IMR-90 (cell line): Measurements from ENCODE around the gene CLEC16A. TPM values are rescaled to one million over a fixed set of nuclear protein-coding genes. Genes with fewer than 3 reads are reported as not detected.

ENCODE experiments used
- ATAC-seq: fragments of 200-7000 bp; cut with Tn5 transposase; 2 replicates; pipeline ENCODE4 v1.9.1; 2020; ENCODE audit warnings: low read depth, mild to moderate bottlenecking, moderate library complexity
- BruUV-seq: library from RNA; stranded (reverse); fragments of 400-500 nt; replicated peaks from 2 replicates; lab custom pipeline; 2021; lab: Mats Ljungman, UMichigan
- CTCF ChIA-PET: fragments of 300-600 bp; formaldehyde crosslinking; extraction: SDS; loops from one replicate; lab custom pipeline; 2021; ENCODE audit warnings: antibody characterized with exemption; lab: Yijun Ruan, JAX
- POLR2A ChIA-PET: fragments of 300-600 bp; sonication (Branson Sonifier 250); formaldehyde crosslinking; loops from one replicate; lab custom pipeline; 2022; ENCODE audit warnings: antibody characterized with exemption; ENCODE audit not compliant: unreplicated experiment; lab: Charles Lee
- DNase-seq: peaks from one replicate; pipeline ENCODE4 v3.0.0; 2013
- H2AFZ ChIP-seq: replicated peaks from 2 replicates; pipeline ENCODE3; 2013; ENCODE audit warnings: low read length, mild to moderate bottlenecking; ENCODE audit not compliant: poor library complexity
- H2AK5ac ChIP-seq: 2 replicates; pipeline ENCODE4 v1.6.1; 2013; ENCODE audit warnings: low read depth, low read length, inconsistent platforms
- H2AK9ac ChIP-seq: replicated peaks from 2 replicates; pipeline ENCODE3; 2013; ENCODE audit warnings: mild to moderate bottlenecking, low read depth, low read length, moderate library complexity; ENCODE audit not compliant: poor library complexity
- H2BK120ac ChIP-seq: 2 replicates; pipeline ENCODE4 v1.6.1; 2013; ENCODE audit warnings: low read depth, low read length, inconsistent platforms
- H2BK15ac ChIP-seq: 3 replicates; pipeline ENCODE4 v1.6.1; 2013; ENCODE audit warnings: low read depth, low read length, inconsistent platforms
- H2BK20ac ChIP-seq: 2 replicates; pipeline ENCODE4 v1.6.1; 2013; ENCODE audit warnings: low read depth, mild to moderate bottlenecking, inconsistent platforms, low read length, moderate library complexity
- H2BK5ac ChIP-seq: 2 replicates; pipeline ENCODE4 v1.6.1; 2013; ENCODE audit warnings: mild to moderate bottlenecking, low read depth, low read length, inconsistent platforms; ENCODE audit not compliant: poor library complexity, severe bottlenecking
- H3K14ac ChIP-seq: replicated peaks from 2 replicates; pipeline ENCODE4 v1.6.1; 2013; ENCODE audit warnings: low read depth, low read length, inconsistent platforms
- H3K18ac ChIP-seq: 2 replicates; pipeline ENCODE4 v1.6.1; 2013; ENCODE audit warnings: low read depth, low read length, control low read depth
- H3K23ac ChIP-seq: 2 replicates; pipeline ENCODE4 v1.6.1; 2013; ENCODE audit warnings: low read depth, low read length, inconsistent platforms
- H3K27ac ChIP-seq: 2 replicates; pipeline ENCODE4 v1.5.1; 2013; ENCODE audit warnings: mild to moderate bottlenecking, control low read depth, low read length; ENCODE audit not compliant: insufficient read depth
- H3K27me3 ChIP-seq: 2 replicates; pipeline ENCODE4 v1.6.1; 2013; ENCODE audit warnings: low read length; ENCODE audit not compliant: control insufficient read depth, insufficient read depth
- H3K36me3 ChIP-seq: 2 replicates; pipeline ENCODE4 v1.6.1; 2013; ENCODE audit warnings: low read length, mixed read lengths; ENCODE audit not compliant: control insufficient read depth, insufficient read depth
- H3K4ac ChIP-seq: 2 replicates; pipeline ENCODE4 v1.6.1; 2013; ENCODE audit warnings: low read depth, low read length, inconsistent platforms
- H3K4me1 ChIP-seq: 2 replicates; pipeline ENCODE4 v1.6.1; 2013; ENCODE audit warnings: low read length, mixed read lengths; ENCODE audit not compliant: control insufficient read depth, insufficient read depth
- H3K4me2 ChIP-seq: 2 replicates; pipeline ENCODE4 v1.6.1; 2013; ENCODE audit warnings: low read depth, mild to moderate bottlenecking, control low read depth, low read length, moderate library complexity
- H3K4me3 ChIP-seq: 2 replicates; pipeline ENCODE4 v1.5.1; 2013; ENCODE audit warnings: low read depth, mild to moderate bottlenecking, control low read depth, low read length, moderate library complexity; ENCODE audit not compliant: insufficient read depth
- H3K56ac ChIP-seq: 2 replicates; pipeline ENCODE4 v1.6.1; 2013; ENCODE audit warnings: low read length, inconsistent platforms; ENCODE audit not compliant: insufficient read depth; ENCODE audit errors: extremely low read depth
- H3K79me1 ChIP-seq, 2 experiments: 2 replicates each; pipeline ENCODE4 v1.6.1; 2013; ENCODE audit warnings: low read length in 2 of 2, inconsistent platforms in 1 of 2, low read depth in 1 of 2
- H3K9ac ChIP-seq: 2 replicates; pipeline ENCODE4 v1.6.1; 2013; ENCODE audit warnings: low read depth, low read length, control low read depth
- H3K9me1 ChIP-seq: 2 replicates; pipeline ENCODE4 v1.6.1; 2013; ENCODE audit warnings: low read length, inconsistent platforms; ENCODE audit not compliant: insufficient read depth
- H3K9me3 ChIP-seq: 2 replicates; pipeline ENCODE4 v1.6.1; 2013; ENCODE audit warnings: low read length; ENCODE audit not compliant: control insufficient read depth, insufficient read depth
- H4K20me1 ChIP-seq: 2 replicates; pipeline ENCODE4 v1.6.1; 2013; ENCODE audit warnings: low read length, inconsistent platforms; ENCODE audit not compliant: insufficient read depth
- H4K5ac ChIP-seq: 2 replicates; pipeline ENCODE4 v1.6.1; 2013; ENCODE audit warnings: mild to moderate bottlenecking, low read depth, low read length, control low read depth
- H4K8ac ChIP-seq, 2 experiments: 2 replicates each; pipeline ENCODE4 v1.6.1; 2013; ENCODE audit warnings: low read depth in 2 of 2, low read length in 2 of 2, control low read depth in 1 of 2, inconsistent platforms in 1 of 2
- H4K91ac ChIP-seq: 2 replicates; pipeline ENCODE4 v1.6.1; 2013; ENCODE audit warnings: low read depth, low read length, inconsistent platforms; ENCODE audit not compliant: insufficient read depth
- CEBPB ChIP-seq: IDR thresholded peaks from 2 replicates; pipeline ENCODE4 v1.6.1; 2012; ENCODE audit warnings: low read depth, low read length, improper control_type of control experiment
- CHD1 ChIP-seq: IDR thresholded peaks from 2 replicates; pipeline ENCODE4 v1.6.1; 2012; ENCODE audit warnings: low read depth, low read length, improper control_type of control experiment
- ELK1 ChIP-seq: fragments of 150-350 bp; IDR thresholded peaks from 2 replicates; pipeline ENCODE4 v1.6.1; 2016; ENCODE audit warnings: low read depth, mild to moderate bottlenecking, low read length, moderate library complexity, borderline replicate concordance
- FOS ChIP-seq: fragments of 150-350 bp; IDR thresholded peaks from 2 replicates; pipeline ENCODE4 v1.6.1; 2016; ENCODE audit warnings: low read depth, low read length
- MAZ ChIP-seq: IDR thresholded peaks from 2 replicates; pipeline ENCODE4 v1.6.1; 2012; ENCODE audit warnings: low read depth, mild to moderate bottlenecking, low read length, improper control_type of control experiment, moderate library complexity, borderline replicate concordance
- NFE2L2 ChIP-seq: fragments of 150-350 bp; IDR thresholded peaks from 2 replicates; pipeline ENCODE4 v1.6.1; 2016; ENCODE audit warnings: low read depth, mild to moderate bottlenecking, low read length
- POLR2A ChIP-seq: IDR thresholded peaks from 2 replicates; pipeline ENCODE4 v1.6.1; 2012; ENCODE audit warnings: mild to moderate bottlenecking, low read depth, low read length
- RAD21 ChIP-seq: IDR thresholded peaks from 2 replicates; pipeline ENCODE4 v1.6.1; 2012; ENCODE audit warnings: low read length, improper control_type of control experiment
- RFX5 ChIP-seq: IDR thresholded peaks from 2 replicates; pipeline ENCODE4 v1.8.0; 2012; ENCODE audit warnings: low read depth, mild to moderate bottlenecking, low read length, moderate library complexity
- WGBS, 2 experiments: methylation state at CpG; one replicate each; pipeline versions ENCODE4 v1.1.5 to v1.1.7; 2013; ENCODE audit warnings: missing lambda C conversion rate in 2 of 2; ENCODE audit not compliant: insufficient read length in 1 of 2; ENCODE audit errors: extremely low coverage in 2 of 2; 5-methylcytosine and 5-hydroxymethylcytosine counted together
- dilution Hi-C: fragments of 300-500 bp; cut with HindIII; formaldehyde crosslinking; loops from one replicate; pipeline ENCODE4 v1.14.3; 2018; ENCODE audit warnings: low sequenced_read_pairs; ENCODE audit not compliant: unreplicated experiment
- in situ Hi-C: fragments of 300-500 bp; cut with MboI; formaldehyde crosslinking; loops from 3 replicates; pipeline ENCODE4 v1.14.3; 2019; ENCODE audit warnings: low sequenced_read_pairs, inconsistent platforms, mixed read lengths
- intact Hi-C: fragments of 100-400 bp; cut with micrococcal nuclease; formaldehyde crosslinking; loops from 2 replicates; pipeline ENCODE4 v1.10.0; 2022
- polyA plus RNA-seq, 3 experiments: library from polyadenylated mRNA; depleted of rRNA; stranded (reverse); fragments of >200 nt; gene quantifications; 2 replicates each; pipeline ENCODE4 v1.2.3, GENCODE V29; 2012; ENCODE audit warnings: low replicate concordance in 1 of 3
- total RNA-seq: library from RNA; depleted of rRNA; stranded (reverse); fragments of >200 nt; gene quantifications from 2 replicates; pipeline ENCODE4 v1.2.3, GENCODE V29; 2012
- TF ChIP-seq, protein P1 (sequence below): conservative IDR thresholded peaks from 2 replicates; pipeline ENCODE4 v1.5.1; 2012; ENCODE audit warnings: mild to moderate bottlenecking, low read depth, low read length, improper control_type of control experiment
- TF ChIP-seq, protein P2 (sequence below): fragments of 150-350 bp; IDR thresholded peaks from 2 replicates; pipeline ENCODE4 v1.6.1; 2017; ENCODE audit warnings: mild to moderate bottlenecking, antibody characterized with exemption, low read length, low read depth

Gene CLEC16A
- total and polyA plus RNA-seq, 2 of the 4 experiments (the other 2 are of a cell fraction): 15.9 to 16.5 TPM

DNA sequence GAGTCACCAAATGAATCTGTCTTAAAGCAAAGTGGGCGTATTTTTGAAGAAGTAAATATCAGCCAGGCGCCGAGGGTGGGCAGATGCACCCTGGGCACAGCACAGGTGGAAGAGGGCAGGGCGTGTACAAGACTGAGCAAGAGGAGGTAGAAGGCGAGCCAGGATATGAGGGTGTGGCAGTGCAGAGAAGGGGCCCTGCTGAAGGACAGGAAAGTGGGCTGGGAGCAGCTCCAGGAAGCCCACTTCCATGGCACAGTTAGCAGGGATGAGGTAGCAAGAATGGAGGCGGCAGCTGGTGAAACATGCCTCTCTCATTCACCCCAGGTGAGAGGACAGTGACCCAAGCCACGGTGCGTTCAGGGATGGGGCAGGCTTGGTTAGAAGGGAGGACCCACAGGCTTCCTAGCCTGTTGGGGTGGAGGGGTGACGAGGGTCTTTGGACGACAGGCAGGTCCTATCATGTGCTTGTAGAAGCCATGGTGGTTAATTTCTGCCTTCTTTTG is 149.3 kb downstream of the CLEC16A start:
- Histone ChIP-seq H3K36me3 (no peaks in the 10 kb centered on the region), H3K4me3 (no peak overlapping the region), H3K56ac (no peak overlapping the region), H3K14ac (peak overlapping the region; percentile 60), H3K4me1 (peaks cover 37% of the 10 kb centered on the region), H3K27ac (peak overlapping the region; percentile 71; the same call in 1 of the 2 replicates), H3K9ac (peak overlapping the region; percentile 33; the same call in 1 of the 2 replicates), H3K27me3 (no peaks in the 10 kb centered on the region), H3K79me1 (peaks cover 0 to 34% of the 10 kb centered on the region in 2 experiments; a peak in 2 of 4 replicates), H2AK9ac (no peak overlapping the region), H2BK5ac (peak overlapping the region; percentile 37), H2AK5ac (peak overlapping the region; percentile 89), H3K4ac (peak overlapping the region; percentile 79), H4K20me1 (0 out of 2 replicates have a peak, but pooled peaks cover 3% of the 10 kb centered on the region), H2AFZ (no peak overlapping the region), H2BK120ac (peak overlapping the region; percentile 81), H2BK20ac (peak overlapping the region; percentile 93), H3K9me3 (no peaks in the 10 kb centered on the region), H3K18ac (peak overlapping the region; percentile 79), H4K91ac (peak overlapping the region; percentile 91), H3K4me2 (no peak overlapping the region), H3K9me1 (peaks cover 37% of the 10 kb centered on the region), H4K5ac (peak overlapping the region; percentile 62), H2BK15ac (peak overlapping the region; percentile 86; the same call in 2 of the 3 replicates), H4K8ac (peak overlapping the region; percentile 42 to 75; a peak in 3 of 4 replicates), H3K23ac (peak overlapping the region; percentile 49; the same call in 1 of the 2 replicates)
- intact Hi-C loops (no loop called here), in situ Hi-C loops (loop anchor here (10.0 kb wide), 1 partner anchor 109 kb away; no protein-coding TSS in a partner anchor), dilution Hi-C loops (no loop called here)
- CTCF ChIA-PET: interaction anchor here (1.0 kb wide), 1 partner anchor 129 kb away, joined by 3 read pairs; no protein-coding TSS in a partner anchor
- ATAC-seq (no peak), DNase-seq (no peak)
- WGBS, 2 experiments: no CpG with 5 or more reads among the region's 10 CpGs
- BruUV-seq: no TSS peak
- POLR2A ChIA-PET: no interaction called here
- TF ChIP-seq, protein P1, sequence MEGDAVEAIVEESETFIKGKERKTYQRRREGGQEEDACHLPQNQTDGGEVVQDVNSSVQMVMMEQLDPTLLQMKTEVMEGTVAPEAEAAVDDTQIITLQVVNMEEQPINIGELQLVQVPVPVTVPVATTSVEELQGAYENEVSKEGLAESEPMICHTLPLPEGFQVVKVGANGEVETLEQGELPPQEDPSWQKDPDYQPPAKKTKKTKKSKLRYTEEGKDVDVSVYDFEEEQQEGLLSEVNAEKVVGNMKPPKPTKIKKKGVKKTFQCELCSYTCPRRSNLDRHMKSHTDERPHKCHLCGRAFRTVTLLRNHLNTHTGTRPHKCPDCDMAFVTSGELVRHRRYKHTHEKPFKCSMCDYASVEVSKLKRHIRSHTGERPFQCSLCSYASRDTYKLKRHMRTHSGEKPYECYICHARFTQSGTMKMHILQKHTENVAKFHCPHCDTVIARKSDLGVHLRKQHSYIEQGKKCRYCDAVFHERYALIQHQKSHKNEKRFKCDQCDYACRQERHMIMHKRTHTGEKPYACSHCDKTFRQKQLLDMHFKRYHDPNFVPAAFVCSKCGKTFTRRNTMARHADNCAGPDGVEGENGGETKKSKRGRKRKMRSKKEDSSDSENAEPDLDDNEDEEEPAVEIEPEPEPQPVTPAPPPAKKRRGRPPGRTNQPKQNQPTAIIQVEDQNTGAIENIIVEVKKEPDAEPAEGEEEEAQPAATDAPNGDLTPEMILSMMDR: no peak
- no peak for TF ChIP-seq RAD21
- no peak for TF ChIP-seq CEBPB
- TF ChIP-seq NFE2L2: no peak
- no peak for TF ChIP-seq ELK1
- no peak for TF ChIP-seq CHD1
- TF ChIP-seq RFX5: no peak
- TF ChIP-seq POLR2A: no peak
- no peak for TF ChIP-seq MAZ
- no peak for TF ChIP-seq FOS
- TF ChIP-seq, protein P2, sequence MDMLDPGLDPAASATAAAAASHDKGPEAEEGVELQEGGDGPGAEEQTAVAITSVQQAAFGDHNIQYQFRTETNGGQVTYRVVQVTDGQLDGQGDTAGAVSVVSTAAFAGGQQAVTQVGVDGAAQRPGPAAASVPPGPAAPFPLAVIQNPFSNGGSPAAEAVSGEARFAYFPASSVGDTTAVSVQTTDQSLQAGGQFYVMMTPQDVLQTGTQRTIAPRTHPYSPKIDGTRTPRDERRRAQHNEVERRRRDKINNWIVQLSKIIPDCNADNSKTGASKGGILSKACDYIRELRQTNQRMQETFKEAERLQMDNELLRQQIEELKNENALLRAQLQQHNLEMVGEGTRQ: no peak
